Endothelial cell of umbilical vein (primary cell): ENCODE results near the gene RELN. TPM values are rescaled to one million over a fixed set of nuclear protein-coding genes. Genes with fewer than 3 reads are reported as not detected.

ENCODE experiments used
- BruUV-seq: library from RNA; stranded (reverse); fragments of 400-500 nt; replicated peaks from 2 replicates; lab custom pipeline; 2021; lab: Mats Ljungman, UMichigan
- CTCF ChIA-PET: fragments of 300-600, 350-600 bp; sonication (Branson Sonifier 250); formaldehyde crosslinking; loops from one replicate; lab custom pipeline; 2021; ENCODE audit warnings: antibody characterized with exemption, inconsistent platforms; lab: Charles Lee
- POLR2A ChIA-PET: fragments of 300-600, 350-600 bp; sonication (Branson Sonifier 250); formaldehyde crosslinking; loops from one replicate; lab custom pipeline; 2021; ENCODE audit warnings: antibody characterized with exemption, inconsistent platforms; lab: Charles Lee
- DNase-seq: peaks from one replicate; pipeline ENCODE4 v3.0.0-alpha.2; 2011; ENCODE audit warnings: low read depth, low spot score
- FAIRE-seq: peaks from 2 replicates; lab custom pipeline; 2011; peaks lifted over from hg19 to GRCh38; lab: Jason Lieb, UNC
- H2AFZ ChIP-seq: 2 replicates; pipeline ENCODE4 v1.6.0; 2012; ENCODE audit warnings: low read depth, low read length, control low read depth, inconsistent platforms
- H3K27ac ChIP-seq: 2 replicates; pipeline ENCODE4 v1.5.1; 2011; ENCODE audit warnings: low read depth, mild to moderate bottlenecking, control low read depth, low read length, moderate library complexity; ENCODE audit not compliant: insufficient read depth
- H3K27me3 ChIP-seq, 2 experiments: 2 replicates each; pipeline versions ENCODE4 v1.6.0 to v1.6.1; 2011; ENCODE audit warnings: low read length in 2 of 2, mixed read lengths in 1 of 2; ENCODE audit not compliant: control insufficient read depth in 2 of 2, insufficient read depth in 2 of 2
- H3K36me3 ChIP-seq, 2 experiments: 2 replicates in 1 of 2; 3 replicates in 1 of 2; pipeline ENCODE4 v1.5.1; 2011; ENCODE audit warnings: low read length in 2 of 2, mild to moderate bottlenecking in 1 of 2, moderate library complexity in 1 of 2; ENCODE audit not compliant: control insufficient read depth in 2 of 2, insufficient read depth in 2 of 2; ENCODE audit errors: extremely low read depth in 1 of 2
- H3K4me1 ChIP-seq: 3 replicates; pipeline ENCODE4 v1.5.1; 2011; ENCODE audit warnings: mild to moderate bottlenecking, low read length; ENCODE audit not compliant: control insufficient read depth, insufficient read depth; ENCODE audit errors: extremely low read depth
- H3K4me2 ChIP-seq: 2 replicates; pipeline ENCODE4 v1.6.1; 2011; ENCODE audit warnings: low read length, control low read depth, mixed read lengths; ENCODE audit not compliant: insufficient read depth
- H3K4me3 ChIP-seq, 3 experiments: fragments of 200-600 bp in 1 of 3; sonication (generic), shearing (Covaris generic) in 1 of 3; replicated peaks in 1 of 3; 2 replicates each; pipeline ENCODE4 v1.5.1; 2011 to 2016; ENCODE audit warnings: control low read depth in 3 of 3, low read length in 3 of 3, mild to moderate bottlenecking in 2 of 3, inconsistent platforms in 1 of 3, low read depth in 1 of 3, moderate library complexity in 1 of 3; ENCODE audit not compliant: insufficient read depth in 1 of 3
- H3K79me2 ChIP-seq: 2 replicates; pipeline ENCODE4 v1.6.0; 2012; ENCODE audit warnings: low read length, inconsistent platforms; ENCODE audit not compliant: control insufficient read depth, insufficient read depth
- H3K9ac ChIP-seq: replicated peaks from 2 replicates; pipeline ENCODE3; 2011; ENCODE audit warnings: low read length, control low read depth; ENCODE audit not compliant: insufficient read depth; ENCODE audit errors: extremely low read depth
- H3K9me1 ChIP-seq: replicated peaks from 3 replicates; pipeline ENCODE4 v1.6.0; 2011; ENCODE audit warnings: mild to moderate bottlenecking, low read length; ENCODE audit not compliant: control insufficient read depth, insufficient read depth; ENCODE audit errors: extremely low read depth
- H3K9me3 ChIP-seq: replicated peaks from 2 replicates; pipeline ENCODE4 v1.5.1; 2012; ENCODE audit warnings: low read length, inconsistent platforms; ENCODE audit not compliant: control insufficient read depth, insufficient read depth
- H4K20me1 ChIP-seq: replicated peaks from 2 replicates; pipeline ENCODE3; 2011; ENCODE audit warnings: mild to moderate bottlenecking, low read length; ENCODE audit not compliant: control insufficient read depth, insufficient read depth; ENCODE audit errors: extremely low read depth
- EZH2 ChIP-seq: IDR thresholded peaks from 2 replicates; pipeline ENCODE4 v1.6.1; 2012; ENCODE audit warnings: borderline replicate concordance, low read depth, mild to moderate bottlenecking, moderate library complexity, low read length, inconsistent platforms; ENCODE audit not compliant: severe bottlenecking
- FOS ChIP-seq: IDR thresholded peaks from 2 replicates; pipeline ENCODE4 v1.6.1; 2011; ENCODE audit warnings: mild to moderate bottlenecking, low read length, moderate library complexity, borderline replicate concordance; ENCODE audit not compliant: insufficient read depth
- GATA2 ChIP-seq: IDR thresholded peaks from 2 replicates; pipeline ENCODE4 v1.7.0; 2011; ENCODE audit warnings: low read depth, mild to moderate bottlenecking, moderate library complexity, mixed read lengths, low read length; ENCODE audit not compliant: insufficient read length, insufficient read depth
- JUN ChIP-seq: IDR thresholded peaks from 2 replicates; pipeline ENCODE4 v1.6.1; 2011; ENCODE audit warnings: borderline replicate concordance, low read depth; ENCODE audit not compliant: insufficient read length, insufficient read depth
- MYC ChIP-seq: IDR thresholded peaks from one replicate; pipeline ENCODE4 v1.6.1; 2011; ENCODE audit warnings: mild to moderate bottlenecking, low read depth, low read length
- POLR2A ChIP-seq: IDR thresholded peaks from 2 replicates; pipeline ENCODE4 v1.6.1; 2012; ENCODE audit warnings: low read depth, mild to moderate bottlenecking, control low read depth, low read length
- POLR2AphosphoS5 ChIP-seq: IDR thresholded peaks from 2 replicates; pipeline ENCODE4 v1.6.1; 2012; ENCODE audit warnings: low read depth, mild to moderate bottlenecking, control low read depth, low read length, moderate library complexity; ENCODE audit not compliant: insufficient read depth
- dilution Hi-C: fragments of 300-500 bp; cut with MboI; formaldehyde crosslinking; loops from one replicate; pipeline ENCODE4 v1.15.0; 2019; ENCODE audit warnings: low sequenced_read_pairs; ENCODE audit not compliant: extremely low pct_ligation_motif_present
- intact Hi-C: fragments of 100-400 bp; cut with micrococcal nuclease; formaldehyde crosslinking; loops from one replicate; pipeline ENCODE4 v1.10.0; 2022
- polyA plus RNA-seq, 4 experiments: library from polyadenylated mRNA; depleted of rRNA in 3 of 4; stranded (reverse) in 3 of 4; unstranded in 1 of 4; fragments of >200 nt; gene quantifications; 2 replicates each; pipeline versions ENCODE4 v1.2.1 to v1.2.3, GENCODE V29; 2011 to 2012; ENCODE audit warnings: missing spikeins in 1 of 4
- total RNA-seq: library from RNA; stranded (reverse); gene quantifications from 2 replicates; pipeline ENCODE4 v1.2.3, GENCODE V29; 2021
- TF ChIP-seq, protein P1 (sequence below): IDR thresholded peaks from 2 replicates; pipeline ENCODE4 v1.6.1; 2011; ENCODE audit not compliant: insufficient read depth, insufficient read length
- TF ChIP-seq, protein P2 (sequence below), 2 donors: IDR thresholded peaks; 1 replicate in 1 of 2; 2 replicates in 1 of 2; pipeline ENCODE4 v1.5.1; 2011; ENCODE audit warnings: low read length in 2 of 2, mild to moderate bottlenecking in 2 of 2, moderate library complexity in 2 of 2, control low read depth in 1 of 2, inconsistent platforms in 1 of 2, low read depth in 1 of 2; ENCODE audit not compliant: insufficient read depth in 1 of 2; ENCODE audit errors: extremely low read depth in 1 of 2

RELN gene
- total and polyA plus RNA-seq, 2 donors (not counting 3 experiments of a cell fraction or from before 2014, with no cell fraction given), result 0.15 to 0.22 TPM

DNA sequence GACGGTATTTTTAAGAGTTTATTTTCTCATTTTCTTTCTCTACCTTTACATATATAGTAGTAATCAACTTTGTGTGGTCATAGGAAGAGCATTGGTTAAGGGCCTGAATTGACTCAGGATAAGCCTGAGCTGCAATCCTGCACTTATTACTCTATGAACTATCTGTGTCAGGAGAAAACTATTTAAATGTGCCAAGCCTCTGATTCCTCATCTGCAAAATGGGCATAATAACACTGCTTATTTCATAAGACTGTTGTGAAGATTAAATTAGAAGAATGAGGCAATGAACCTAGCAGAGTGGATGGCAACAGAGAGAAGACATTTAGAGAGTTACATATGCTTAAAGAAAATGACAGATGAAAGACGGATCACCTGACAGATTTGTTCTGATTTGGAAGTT, 175.5 kb downstream of the RELN start:
- Histone ChIP-seq H3K9me3 (no peaks in the 10 kb centered on the region), H3K79me2 (no peaks in the 10 kb centered on the region), H3K4me2 (no peak overlapping the region), H3K36me3 (no peaks in the 10 kb centered on the region), H4K20me1 (no peaks in the 10 kb centered on the region), H3K4me1 (no peaks in the 10 kb centered on the region), H3K4me3 (no peak overlapping the region), H2AFZ (no peak overlapping the region), H3K27me3 (peaks cover 0 to 12% of the 10 kb centered on the region in 2 experiments), H3K9me1 (no peaks in the 10 kb centered on the region), H3K27ac (no peak overlapping the region), H3K9ac (no peak overlapping the region)
- dilution Hi-C loops, result no loop called here
- TF ChIP-seq, protein P1, sequence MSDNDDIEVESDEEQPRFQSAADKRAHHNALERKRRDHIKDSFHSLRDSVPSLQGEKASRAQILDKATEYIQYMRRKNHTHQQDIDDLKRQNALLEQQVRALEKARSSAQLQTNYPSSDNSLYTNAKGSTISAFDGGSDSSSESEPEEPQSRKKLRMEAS, result no peak
- TF ChIP-seq MYC (no peak), JUN (no peak), POLR2A (no peak)
- no peak for DNase-seq
- ChIA-PET POLR2A (no interaction called here), CTCF (no interaction called here)
- BruUV-seq, result no TSS peak
- no peak for FAIRE-seq
- intact Hi-C loops, result no loop called here

DNA sequence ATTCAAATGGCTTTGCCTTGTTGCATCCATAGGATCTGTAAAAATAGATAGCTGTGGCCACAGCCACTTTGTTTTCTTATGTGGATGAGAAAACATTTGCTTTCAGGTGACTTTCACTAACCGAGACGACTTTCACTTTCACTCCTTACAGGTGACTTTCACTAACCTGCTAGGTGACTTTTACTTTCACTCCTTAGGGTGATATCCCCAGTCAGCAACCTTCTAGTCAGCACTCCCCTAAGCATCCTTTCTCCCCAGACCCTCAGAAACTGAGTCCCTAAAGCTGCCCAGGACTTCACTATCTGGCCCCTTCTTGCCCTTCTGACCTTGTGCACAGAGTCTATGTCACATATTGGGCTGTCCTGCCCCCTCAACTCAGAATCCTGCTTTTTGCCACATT, 177.5 kb downstream of the RELN start:
- dilution Hi-C loops, result no loop called here

More for the DNA sequence above, 177.5 kb downstream of the RELN start:
- Histone ChIP-seq H3K79me2 (no peaks in the 10 kb centered on the region), H3K4me2 (no peak overlapping the region), H2AFZ (no peak overlapping the region), H3K4me3 (no peak overlapping the region), H3K9me3 (no peaks in the 10 kb centered on the region), H3K9ac (no peak overlapping the region), H3K36me3 (no peaks in the 10 kb centered on the region), H3K27me3 (peaks cover 0 to 12% of the 10 kb centered on the region in 2 experiments), H3K27ac (no peak overlapping the region), H3K4me1 (no peaks in the 10 kb centered on the region), H3K9me1 (no peaks in the 10 kb centered on the region), H4K20me1 (no peaks in the 10 kb centered on the region)
- DNase-seq (no peak), FAIRE-seq (no peak)
- TF ChIP-seq MYC (no peak), POLR2AphosphoS5 (no peak), POLR2A (no peak), EZH2 (no peak), JUN (no peak), FOS (no peak), GATA2 (no peak)
- TF ChIP-seq, protein P2, sequence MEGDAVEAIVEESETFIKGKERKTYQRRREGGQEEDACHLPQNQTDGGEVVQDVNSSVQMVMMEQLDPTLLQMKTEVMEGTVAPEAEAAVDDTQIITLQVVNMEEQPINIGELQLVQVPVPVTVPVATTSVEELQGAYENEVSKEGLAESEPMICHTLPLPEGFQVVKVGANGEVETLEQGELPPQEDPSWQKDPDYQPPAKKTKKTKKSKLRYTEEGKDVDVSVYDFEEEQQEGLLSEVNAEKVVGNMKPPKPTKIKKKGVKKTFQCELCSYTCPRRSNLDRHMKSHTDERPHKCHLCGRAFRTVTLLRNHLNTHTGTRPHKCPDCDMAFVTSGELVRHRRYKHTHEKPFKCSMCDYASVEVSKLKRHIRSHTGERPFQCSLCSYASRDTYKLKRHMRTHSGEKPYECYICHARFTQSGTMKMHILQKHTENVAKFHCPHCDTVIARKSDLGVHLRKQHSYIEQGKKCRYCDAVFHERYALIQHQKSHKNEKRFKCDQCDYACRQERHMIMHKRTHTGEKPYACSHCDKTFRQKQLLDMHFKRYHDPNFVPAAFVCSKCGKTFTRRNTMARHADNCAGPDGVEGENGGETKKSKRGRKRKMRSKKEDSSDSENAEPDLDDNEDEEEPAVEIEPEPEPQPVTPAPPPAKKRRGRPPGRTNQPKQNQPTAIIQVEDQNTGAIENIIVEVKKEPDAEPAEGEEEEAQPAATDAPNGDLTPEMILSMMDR (IDR thresholded peaks at IDR 0.05; ENCODE audit: extremely low read depth in 1 of 2, insufficient read depth in 1 of 2, low read depth in 1 of 2, low read length in 2 of 2), result no peak
- POLR2A ChIA-PET, result no interaction called here
- intact Hi-C loops, result no loop called here
- CTCF ChIA-PET, result no interaction called here
- no TSS peak for BruUV-seq
